K562 (cell line): Measurements from ENCODE around the gene GLTP. TPM values are rescaled to one million over a fixed set of nuclear protein-coding genes. Genes with fewer than 3 reads are reported as not detected.

Experiments
- ATAC-seq: fragments of 200-7000 bp; cut with Tn5 transposase; 3 replicates; pipeline ENCODE4 v1.9.1; 2020; ENCODE audit warnings: moderate library complexity
- BruUV-seq: library from RNA; stranded (reverse); fragments of 400-500 nt; replicated peaks from 2 replicates; lab custom pipeline; 2021; lab: Mats Ljungman, UMichigan
- CTCF ChIA-PET: fragments of 300-600 bp; formaldehyde crosslinking; extraction: SDS; loops from one replicate; lab custom pipeline; 2021; ENCODE audit warnings: low intra/inter-chr PET ratio; lab: Yijun Ruan, JAX
- POLR2A ChIA-PET: fragments of 300-600, 350-650 bp; sonication (Branson Sonifier 250); formaldehyde crosslinking; extraction: SDS; loops from one replicate; lab custom pipeline; 2021; ENCODE audit warnings: antibody characterized with exemption, inconsistent platforms; lab: Yijun Ruan, JAX
- DNase-seq, 4 experiments: peaks; one replicate each; pipeline versions ENCODE4 v3.0.0 to v3.0.0-alpha.2; 2011 to 2018; ENCODE audit warnings: low spot score in 3 of 4, mixed read lengths in 3 of 4; ENCODE audit errors: extremely low read depth in 1 of 4
- FAIRE-seq: peaks from 2 replicates; lab custom pipeline; 2011; peaks lifted over from hg19 to GRCh38; lab: Jason Lieb, UNC
- H2AFZ ChIP-seq: 2 replicates; pipeline ENCODE4 v1.6.0; 2011; ENCODE audit warnings: low read depth, low read length, control low read depth, inconsistent platforms
- H3K27ac ChIP-seq: fragments of 200-600 bp; 3 replicates; pipeline ENCODE4 v1.8.0; 2011; ENCODE audit warnings: low read depth, mild to moderate bottlenecking, control low read depth, inconsistent platforms, low read length, moderate library complexity, mixed read lengths; ENCODE audit errors: extremely low read depth
- H3K27me3 ChIP-seq, 2 experiments: fragments of 300-600 bp in 1 of 2; 2 replicates in 1 of 2; 3 replicates in 1 of 2; pipeline versions ENCODE4 v1.6.0 to v1.8.0; 2011; ENCODE audit warnings: inconsistent platforms in 2 of 2, low read length in 2 of 2, mild to moderate bottlenecking in 1 of 2, mixed read lengths in 1 of 2, moderate library complexity in 1 of 2; ENCODE audit not compliant: control insufficient read depth in 2 of 2, insufficient read depth in 2 of 2
- H3K36me3 ChIP-seq: fragments of 300-600 bp; 3 replicates; pipeline ENCODE4 v1.8.0; 2011; ENCODE audit warnings: mild to moderate bottlenecking, low read length, inconsistent platforms; ENCODE audit not compliant: control insufficient read depth, insufficient read depth
- H3K4me1 ChIP-seq, 2 experiments: fragments of 200-600 bp in 1 of 2; replicated peaks in 1 of 2; 2 replicates in 1 of 2; 3 replicates in 1 of 2; pipeline versions ENCODE4 v1.5.1 to v1.8.0; 2011; ENCODE audit warnings: inconsistent platforms in 2 of 2, low read length in 2 of 2, mild to moderate bottlenecking in 1 of 2, mixed read lengths in 1 of 2, moderate library complexity in 1 of 2; ENCODE audit not compliant: control insufficient read depth in 2 of 2, insufficient read depth in 2 of 2
- H3K4me2 ChIP-seq: 2 replicates; pipeline ENCODE4 v1.6.1; 2011; ENCODE audit warnings: low read length, control low read depth, inconsistent platforms, mixed read lengths; ENCODE audit not compliant: insufficient read depth
- H3K4me3 ChIP-seq: fragments of 200-600 bp; sonication (generic), shearing (Covaris generic); 2 replicates; pipeline ENCODE4 v1.5.1; 2016; ENCODE audit warnings: control low read depth, inconsistent platforms
- H3K79me2 ChIP-seq: fragments of 200-600 bp; 3 replicates; pipeline ENCODE4 v1.8.0; 2011; ENCODE audit warnings: low read length, inconsistent platforms; ENCODE audit not compliant: control insufficient read depth, insufficient read depth
- H3K9ac ChIP-seq, 2 experiments: 2 replicates each; pipeline versions ENCODE4 v1.6.0 to v1.6.1; 2011; ENCODE audit warnings: low read depth in 2 of 2, low read length in 2 of 2, control low read depth in 1 of 2, inconsistent platforms in 1 of 2, mild to moderate bottlenecking in 1 of 2, mixed read lengths in 1 of 2; ENCODE audit not compliant: insufficient read depth in 1 of 2
- H3K9me1 ChIP-seq: one replicate; pipeline ENCODE4 v1.6.0; 2011; ENCODE audit warnings: inconsistent platforms, mild to moderate bottlenecking, low read length, moderate library complexity; ENCODE audit not compliant: control insufficient read depth, insufficient read depth
- H3K9me3 ChIP-seq: replicated peaks from 2 replicates; pipeline ENCODE4 v1.5.1; 2011; ENCODE audit warnings: low read depth, low read length, inconsistent platforms; ENCODE audit not compliant: control insufficient read depth, insufficient read depth
- H4K20me1 ChIP-seq: replicated peaks from 2 replicates; pipeline ENCODE4 v1.6.1; 2011; ENCODE audit warnings: low read length, inconsistent platforms, mixed read lengths; ENCODE audit not compliant: control insufficient read depth, insufficient read depth
- MGA ChIP-seq: fragments of 450-650 bp; IDR thresholded peaks from 2 replicates; pipeline ENCODE4 v1.6.1; 2016; ENCODE audit warnings: mild to moderate bottlenecking, moderate library complexity
- NFXL1 ChIP-seq: fragments of 450-650 bp; formaldehyde crosslinking; IDR thresholded peaks from 2 replicates; pipeline ENCODE4 v1.4.0; 2021; ENCODE audit warnings: mild to moderate bottlenecking
- SOX6 ChIP-seq: fragments of 450-650 bp; IDR thresholded peaks from 2 replicates; pipeline ENCODE4 v1.6.1; 2014; ENCODE audit warnings: mild to moderate bottlenecking
- TAF9B ChIP-seq: fragments of 450-650 bp; IDR thresholded peaks from 2 replicates; pipeline ENCODE4 v1.6.1; 2018; ENCODE audit warnings: mild to moderate bottlenecking; ENCODE audit not compliant: partially characterized antibody
- WGBS: fragments of 100-300 bp; shearing (Covaris generic); methylation state at CpG from one replicate; pipeline ENCODE4 v1.1.6; 2016; ENCODE audit warnings: low coverage, mixed read lengths; ENCODE audit not compliant: insufficient coverage; ENCODE audit errors: missing lambda C conversion rate; 5-methylcytosine and 5-hydroxymethylcytosine counted together
- in situ Hi-C: fragments of 300-500 bp; cut with MboI; formaldehyde crosslinking; loops from 4 replicates; pipeline ENCODE4 v1.15.0; 2018; ENCODE audit warnings: inconsistent platforms, mixed read lengths
- intact Hi-C: fragments of 100-400 bp; cut with micrococcal nuclease; formaldehyde crosslinking; loops from 2 replicates; pipeline ENCODE4 v1.14.2; 2022
- polyA plus RNA-seq, 8 experiments: library from polyadenylated mRNA; depleted of rRNA in 4 of 8; stranded (reverse) in 5 of 8; unstranded in 3 of 8; fragments of >200 nt; fragmentation: Nextera tagmentation in 2 of 8; fragmentation: Illumina TruSeq in 1 of 8; extraction: Ambion mirVana in 2 of 8; extraction: Trizol in 1 of 8; gene quantifications; 2 replicates each; pipeline versions ENCODE4 v1.2.1 to v1.2.3, GENCODE V29; 2011 to 2014; ENCODE audit warnings: inconsistent platforms in 1 of 8, missing spikeins in 1 of 8
- total RNA-seq, 7 experiments: library from RNA; depleted of rRNA in 6 of 7; stranded (reverse); fragments of >200 nt in 6 of 7; fragmentation: Illumina TruSeq in 2 of 7; extraction: Trizol in 2 of 7; gene quantifications; 2 replicates each; pipeline versions ENCODE4 v1.2.1 to v1.2.3, GENCODE V29; 2011 to 2021; ENCODE audit warnings: low replicate concordance in 1 of 7
- TF ChIP-seq, protein P1 (sequence below): sonication (generic); IDR thresholded peaks from 2 replicates; pipeline ENCODE4 v1.6.1; 2016

GLTP gene
- total and polyA plus RNA-seq, 9 of the 15 experiments (the other 6 are each of a cell fraction or from before 2014, with no cell fraction given): 4.4 to 8.3 (median 6.1) TPM

GRCh38 chr12:109880938-109881337 lies 597 bp upstream of the GLTP start:
- no peak; the same call in 2 of the 3 replicates for ATAC-seq
- Histone ChIP-seq H3K9ac (peak overlapping the region; percentile 36 to 88; a peak in 2 of 4 replicates), H3K27ac (no peak overlapping the region)

More at GRCh38 chr12:109880938-109881337, 597 bp upstream of the GLTP start:
- H4K20me1 ChIP-seq: no peaks in the 10 kb centered on the region; the same call in 1 of the 2 replicates
- H3K4me3 ChIP-seq: peak overlapping the region; percentile 64
- FAIRE-seq: no peak
- H3K4me2 ChIP-seq: peak overlapping the region; percentile 83
- H3K4me1 ChIP-seq: peaks cover 5 to 18% of the 10 kb centered on the region in 2 experiments; a peak in 4 of 5 replicates
- POLR2A ChIA-PET: no interaction called here
- intact Hi-C loops (loop anchor here (1.0 kb wide), 1 partner anchor 28 kb away; no protein-coding TSS in a partner anchor), in situ Hi-C loops (no loop called here)
- no peaks in the 10 kb centered on the region for H3K9me1 ChIP-seq
- DNase-seq: no peak
- no TSS peak for BruUV-seq
- WGBS: 1% methylated on average over 9 of the region's 9 CpGs
- H3K27me3 ChIP-seq: peaks cover 31 to 38% of the 10 kb centered on the region in 2 experiments
- peak overlapping the region; percentile 88 for H2AFZ ChIP-seq
- H3K9me3 ChIP-seq: no peaks in the 10 kb centered on the region
- TF ChIP-seq TAF9B (no peak), MGA (no peak), NFXL1 (CRISPR knock-in tag) (no peak), SOX6 (no peak)
- TF ChIP-seq, protein P1, sequence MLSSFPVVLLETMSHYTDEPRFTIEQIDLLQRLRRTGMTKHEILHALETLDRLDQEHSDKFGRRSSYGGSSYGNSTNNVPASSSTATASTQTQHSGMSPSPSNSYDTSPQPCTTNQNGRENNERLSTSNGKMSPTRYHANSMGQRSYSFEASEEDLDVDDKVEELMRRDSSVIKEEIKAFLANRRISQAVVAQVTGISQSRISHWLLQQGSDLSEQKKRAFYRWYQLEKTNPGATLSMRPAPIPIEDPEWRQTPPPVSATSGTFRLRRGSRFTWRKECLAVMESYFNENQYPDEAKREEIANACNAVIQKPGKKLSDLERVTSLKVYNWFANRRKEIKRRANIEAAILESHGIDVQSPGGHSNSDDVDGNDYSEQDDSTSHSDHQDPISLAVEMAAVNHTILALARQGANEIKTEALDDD: no peak
- H3K79me2 ChIP-seq: no peaks in the 10 kb centered on the region
- CTCF ChIA-PET: interaction anchor here (0.7 to 2.5 kb wide), 3 partner anchors 22 to 76 kb away, joined by 5 to 16 read pairs (median 11); no protein-coding TSS in a partner anchor
- H3K36me3 ChIP-seq: no peaks in the 10 kb centered on the region
